ENCODE data around the gene PDE4A.
"Not testable (repeated sequence)": the region's sequence is repeated elsewhere in the genome, so short reads cannot be mapped to it uniquely, and the experiment has no call there.

PDE4A gene

DNA sequence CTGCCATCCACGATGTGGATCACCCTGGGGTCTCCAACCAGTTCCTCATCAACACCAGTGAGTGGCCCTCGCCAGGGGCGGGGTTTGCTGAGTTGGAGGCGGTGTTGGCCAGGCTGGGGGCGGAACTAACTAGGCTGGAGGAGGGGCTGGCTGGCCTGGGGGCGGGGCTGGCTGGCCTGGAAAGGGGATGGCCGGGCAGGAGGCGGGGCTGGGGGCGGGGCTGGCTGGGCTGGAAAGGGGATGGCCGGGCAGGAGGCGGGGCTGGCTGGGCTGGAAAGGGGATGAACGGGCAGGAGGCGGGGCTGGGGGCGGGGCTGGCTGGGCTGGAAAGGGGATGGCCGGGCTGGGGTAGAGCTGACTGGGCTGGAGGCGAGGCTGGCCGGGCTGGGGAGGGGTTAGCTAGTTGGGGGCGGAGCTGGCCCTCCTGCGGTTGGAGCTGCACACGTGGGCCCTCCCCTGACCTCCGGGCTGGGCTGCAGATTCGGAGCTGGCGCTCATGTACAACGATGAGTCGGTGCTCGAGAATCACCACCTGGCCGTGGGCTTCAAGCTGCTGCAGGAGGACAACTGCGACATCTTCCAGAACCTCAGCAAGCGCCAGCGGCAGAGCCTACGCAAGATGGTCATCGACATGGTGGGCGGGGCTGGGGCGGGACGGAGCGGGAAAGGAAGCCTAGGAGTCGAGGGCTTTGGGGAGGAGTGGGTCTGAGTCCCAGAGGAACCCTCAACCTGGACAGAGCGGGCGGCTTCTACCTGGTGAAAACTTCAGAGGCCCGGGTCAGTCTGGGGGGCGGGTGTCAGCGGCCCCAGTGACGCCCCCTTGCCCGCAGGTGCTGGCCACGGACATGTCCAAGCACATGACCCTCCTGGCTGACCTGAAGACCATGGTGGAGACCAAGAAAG is 41.0 kb downstream of the PDE4A start:
- DNase-seq, result peak in 55 of 58 donors; percentile 13 to 94 (median 84)

GRCh38 chr19:10462042-10462441 is 41.7 kb downstream of the PDE4A start:
- not testable (repeated sequence) for DNase-seq

- DNase-seq, result no peak
Measured at GRCh38 chr19:10462557-10462956, 42.2 kb downstream of the PDE4A start.

GRCh38 chr19:10464456-10464855 is 44.1 kb downstream of the PDE4A start:
- DNase-seq, result no peak

- no peak for DNase-seq
Measured at GRCh38 chr19:10467104-10467706, 46.9 kb downstream of the PDE4A start.

DNA sequence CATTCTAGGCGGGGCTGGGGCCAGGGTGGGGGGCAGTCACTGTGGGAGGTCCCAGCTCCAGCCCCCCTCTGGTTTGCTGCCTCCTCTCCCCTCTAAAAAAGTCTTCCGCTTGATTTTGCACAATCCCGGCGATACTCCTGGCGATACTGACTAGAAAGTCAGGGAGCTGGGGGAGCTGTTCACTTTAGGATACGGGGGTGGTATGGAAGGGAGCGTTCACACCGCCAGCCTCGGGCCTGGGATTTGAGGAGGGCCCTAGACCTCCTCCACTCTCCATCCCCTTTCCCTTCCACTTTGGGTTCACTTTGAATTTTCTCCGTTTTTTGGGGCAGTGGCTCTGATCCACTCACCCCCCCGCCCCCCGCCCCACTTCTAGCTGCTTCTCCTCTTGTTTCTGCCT is 47.8 kb downstream of the PDE4A start:
- no peak for DNase-seq

- no peak for DNase-seq
Measured at GRCh38 chr19:10471909-10472308, 51.6 kb downstream of the PDE4A start.

- no peak for DNase-seq
Measured at GRCh38 chr19:10473192-10473591, 52.9 kb downstream of the PDE4A start.

GRCh38 chr19:10474962-10475451 is 54.7 kb downstream of the PDE4A start:
- DNase-seq, result no peak

DNA sequence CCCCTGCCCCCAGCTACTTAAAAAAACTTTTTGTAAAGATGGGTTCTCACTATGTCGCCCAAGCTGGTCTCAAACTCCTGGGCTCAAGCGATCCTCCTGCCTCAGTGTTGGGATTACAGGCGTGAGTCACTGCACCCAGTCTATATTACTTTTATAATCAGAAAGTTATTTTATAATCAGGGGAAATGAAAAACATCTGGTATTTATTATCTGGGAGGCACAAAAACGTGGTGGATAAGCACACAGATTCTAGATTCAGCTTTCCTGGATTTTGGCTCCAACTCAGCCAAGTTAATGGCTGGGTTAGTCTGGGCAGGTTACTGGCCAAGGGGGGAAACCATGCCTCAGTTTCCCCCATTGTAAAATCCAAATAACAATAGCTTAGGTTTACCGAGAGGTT is 58.1 kb downstream of the PDE4A start:
- no peak for DNase-seq

- peak; percentile 48 to 96 (median 90) for DNase-seq
Measured at GRCh38 chr19:10478903-10479384, 58.6 kb downstream of the PDE4A start.

DNA sequence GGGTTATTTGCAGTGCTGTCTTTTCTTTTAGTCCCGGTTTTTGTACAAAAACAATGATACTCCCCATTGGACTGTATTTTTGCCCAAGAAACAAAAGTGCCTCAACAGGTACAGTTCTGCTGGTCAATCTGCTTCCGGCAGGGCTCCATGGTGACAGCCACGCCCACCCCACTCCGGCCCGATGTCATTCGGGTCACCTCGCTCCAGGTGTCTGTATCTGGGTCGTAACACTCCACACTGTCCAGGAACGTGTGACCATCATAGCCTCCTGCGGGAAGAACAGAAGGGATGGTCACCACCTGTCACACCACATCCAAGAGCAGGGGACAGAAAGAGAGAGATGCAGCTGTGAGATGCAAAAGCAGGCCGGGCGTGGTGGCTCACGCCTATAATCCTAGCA is 66.2 kb downstream of the PDE4A start:
- no peak for DNase-seq

DNA sequence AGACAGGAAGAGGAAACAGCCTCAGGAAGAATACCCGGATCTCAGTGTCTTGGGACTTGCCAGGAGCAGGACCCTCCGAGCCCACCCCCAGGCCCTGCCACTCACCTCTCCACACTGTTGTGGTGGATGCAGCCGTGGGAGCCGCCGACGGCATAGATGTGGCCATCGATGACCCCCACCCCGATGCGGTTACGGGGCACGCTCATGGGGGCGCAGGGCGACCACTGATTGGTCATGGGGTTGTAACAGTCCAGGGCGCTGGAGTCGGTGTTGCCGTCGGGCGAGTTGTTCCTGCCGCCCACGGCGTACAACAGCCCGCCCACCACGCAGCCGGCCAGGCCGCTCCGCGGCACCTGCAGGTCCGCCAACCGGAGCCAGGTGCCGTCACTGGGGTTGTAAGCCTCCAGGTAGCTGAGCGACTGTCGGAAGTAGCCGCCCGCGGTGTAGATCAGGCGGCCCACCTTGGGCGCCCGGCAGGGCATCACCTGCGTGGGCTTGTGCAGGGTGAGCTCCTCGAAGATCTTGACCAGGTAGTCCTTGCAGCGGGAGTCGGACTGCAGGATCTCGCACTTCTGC is 71.2 kb downstream of the PDE4A start:
- no peak for DNase-seq

- DNase-seq, result no peak
Measured at GRCh38 chr19:10497371-10497770, 77.0 kb downstream of the PDE4A start.

GRCh38 chr19:10499550-10500246 is 79.4 kb downstream of the PDE4A start:
- no peak for DNase-seq

DNA sequence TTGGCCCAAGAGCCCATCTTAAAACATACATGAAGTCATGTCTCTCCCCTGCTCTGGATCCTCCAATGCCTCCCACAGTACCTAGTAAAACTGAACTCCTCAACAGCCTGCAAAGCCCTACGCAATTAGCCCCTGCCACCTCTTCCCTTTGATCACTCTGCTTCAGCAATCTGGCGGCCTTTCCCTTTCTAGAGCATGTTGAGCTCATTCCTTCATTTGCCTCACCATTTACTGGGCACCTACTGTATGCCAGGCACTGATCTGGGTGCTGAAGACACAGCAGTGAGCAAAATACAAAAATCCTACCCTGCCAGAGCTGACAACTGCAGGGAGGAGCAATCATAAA is 79.9 kb downstream of the PDE4A start:
- no peak for DNase-seq

GRCh38 chr19:10501971-10502523 is 81.7 kb downstream of the PDE4A start:
- peak in 57 of 58 donors; percentile 18 to 91 (median 74) for DNase-seq

- peak; percentile 41 to 94 (median 84) for DNase-seq
Measured at GRCh38 chr19:10502524-10503001, 82.2 kb downstream of the PDE4A start.

- DNase-seq, result peak in 13 of 58 donors; percentile 24 to 69 (median 50)
Measured at GRCh38 chr19:10503002-10503789, 82.9 kb downstream of the PDE4A start, which contains the start of gene KEAP1. KEAP1 (minus strand) TSS chr19:10503356; CDS start chr19:10500033, 3,323 bp downstream.

Data from anterior cingulate cortex (tissue), 58 donors.